Testis (tissue), 2 donors: ENCODE measurements around the gene PARM1.

Experiments used
- POLR2A ChIP-seq: fragments of 450-650 bp; IDR thresholded peaks from one replicate; pipeline ENCODE4 v1.6.1; 2017; ENCODE audit warnings: antibody characterized with exemption, mild to moderate bottlenecking, moderate library complexity
- TF ChIP-seq, protein P1 (sequence below), 3 experiments: fragments of 450-650 bp in 2 of 3; fragments of 200-600 bp in 1 of 3; sonication (generic) in 1 of 3; IDR thresholded peaks; one replicate each; pipeline ENCODE4 v1.5.1; 2016 to 2019; ENCODE audit warnings: antibody characterized with exemption in 3 of 3, mild to moderate bottlenecking in 2 of 3, moderate library complexity in 1 of 3

DNA sequence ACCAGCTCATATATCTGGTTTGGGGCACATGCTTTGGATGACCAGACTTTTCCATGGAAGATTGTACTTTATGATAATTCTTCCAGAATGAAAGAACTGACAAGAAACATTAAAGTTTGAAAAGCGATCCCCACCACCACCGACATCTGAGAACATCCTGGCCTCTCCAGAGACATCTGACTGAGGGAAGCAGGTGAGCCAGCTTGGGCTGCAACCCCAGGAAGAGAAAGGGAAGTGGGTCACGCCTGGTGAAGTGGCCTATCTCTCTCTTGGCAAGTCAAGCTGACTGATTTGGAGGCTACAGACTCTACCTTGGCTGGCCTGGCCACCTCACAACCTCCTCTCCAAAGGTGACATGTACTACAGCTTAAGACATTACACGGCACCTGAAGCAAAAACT is 20.7 kb downstream of the PARM1 start:
- TF ChIP-seq, protein P1, sequence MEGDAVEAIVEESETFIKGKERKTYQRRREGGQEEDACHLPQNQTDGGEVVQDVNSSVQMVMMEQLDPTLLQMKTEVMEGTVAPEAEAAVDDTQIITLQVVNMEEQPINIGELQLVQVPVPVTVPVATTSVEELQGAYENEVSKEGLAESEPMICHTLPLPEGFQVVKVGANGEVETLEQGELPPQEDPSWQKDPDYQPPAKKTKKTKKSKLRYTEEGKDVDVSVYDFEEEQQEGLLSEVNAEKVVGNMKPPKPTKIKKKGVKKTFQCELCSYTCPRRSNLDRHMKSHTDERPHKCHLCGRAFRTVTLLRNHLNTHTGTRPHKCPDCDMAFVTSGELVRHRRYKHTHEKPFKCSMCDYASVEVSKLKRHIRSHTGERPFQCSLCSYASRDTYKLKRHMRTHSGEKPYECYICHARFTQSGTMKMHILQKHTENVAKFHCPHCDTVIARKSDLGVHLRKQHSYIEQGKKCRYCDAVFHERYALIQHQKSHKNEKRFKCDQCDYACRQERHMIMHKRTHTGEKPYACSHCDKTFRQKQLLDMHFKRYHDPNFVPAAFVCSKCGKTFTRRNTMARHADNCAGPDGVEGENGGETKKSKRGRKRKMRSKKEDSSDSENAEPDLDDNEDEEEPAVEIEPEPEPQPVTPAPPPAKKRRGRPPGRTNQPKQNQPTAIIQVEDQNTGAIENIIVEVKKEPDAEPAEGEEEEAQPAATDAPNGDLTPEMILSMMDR (IDR thresholded peaks at IDR 0.05) = no peak
- no peak for TF ChIP-seq POLR2A
